HG02840 (cell line): ENCODE results near the gene MBD3.
"Not testable (repeated sequence)": the region's sequence is repeated elsewhere in the genome, so short reads cannot be mapped to it uniquely, and the experiment has no call there.

Source experiments
- ATAC-seq: cut with Tn5 transposase; IDR thresholded peaks from one replicate; pipeline ENCODE4 v1.9.1; 2021; ENCODE audit warnings: mild to moderate bottlenecking, moderate library complexity, moderate number of reproducible peaks; ENCODE audit not compliant: unreplicated experiment, low FRiP score

MBD3 gene, protein sequence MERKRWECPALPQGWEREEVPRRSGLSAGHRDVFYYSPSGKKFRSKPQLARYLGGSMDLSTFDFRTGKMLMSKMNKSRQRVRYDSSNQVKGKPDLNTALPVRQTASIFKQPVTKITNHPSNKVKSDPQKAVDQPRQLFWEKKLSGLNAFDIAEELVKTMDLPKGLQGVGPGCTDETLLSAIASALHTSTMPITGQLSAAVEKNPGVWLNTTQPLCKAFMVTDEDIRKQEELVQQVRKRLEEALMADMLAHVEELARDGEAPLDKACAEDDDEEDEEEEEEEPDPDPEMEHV

GRCh38 chr19:1592755-1593500, at the start of gene MBD3:
Gene MBD3 (minus strand): TSS chr19:1592865. CDS start chr19:1592631, 234 bp downstream.
- ATAC-seq, result peak; percentile 60

GRCh38 chr19:1640893-1641448, 48.3 kb upstream of the MBD3 start:
- not testable (repeated sequence) for ATAC-seq

DNA sequence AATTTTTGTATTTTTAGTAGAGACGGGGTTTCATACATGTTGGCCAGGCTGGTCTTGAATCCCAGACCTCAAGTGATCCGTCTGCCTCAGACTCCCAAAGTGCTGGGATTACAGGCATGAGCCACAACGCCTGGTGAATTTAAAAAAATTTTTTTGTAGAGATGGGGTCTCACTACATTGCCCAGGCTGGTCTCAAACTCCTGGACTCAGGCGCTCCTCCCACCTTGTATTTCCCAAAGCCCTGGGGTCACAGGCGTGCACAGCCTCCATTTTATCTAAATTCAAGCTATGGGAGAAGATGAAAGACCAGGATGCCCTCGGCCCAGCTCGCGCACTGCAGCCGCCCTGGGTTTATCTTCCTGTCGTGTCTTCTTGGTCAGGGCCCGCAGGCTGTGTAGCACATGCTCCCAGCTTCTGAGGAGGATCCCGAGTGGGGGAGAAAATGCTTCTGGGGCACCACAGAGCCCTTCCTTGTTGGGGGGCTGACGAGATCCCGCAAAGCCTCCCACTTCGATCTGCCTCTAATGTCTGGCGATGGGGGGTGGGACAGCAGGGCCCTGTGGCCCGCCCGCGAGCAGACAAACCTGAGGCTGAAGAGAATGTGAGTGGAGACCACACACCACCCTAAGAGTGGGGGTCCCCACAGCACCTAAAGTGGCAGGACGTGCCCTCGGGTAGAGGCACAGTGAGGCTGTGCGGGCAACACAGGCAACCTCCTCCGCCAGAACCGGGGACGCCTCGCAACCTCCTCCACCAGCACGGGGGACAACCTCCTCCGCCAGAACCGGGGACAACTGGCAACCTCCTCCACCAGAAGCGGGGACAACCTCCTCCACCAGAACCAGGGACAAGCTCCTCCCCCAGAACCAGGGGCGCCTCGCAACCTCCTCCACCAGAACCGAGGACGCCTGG, 43.9 kb upstream of the MBD3 start:
- ATAC-seq, result no peak

DNA sequence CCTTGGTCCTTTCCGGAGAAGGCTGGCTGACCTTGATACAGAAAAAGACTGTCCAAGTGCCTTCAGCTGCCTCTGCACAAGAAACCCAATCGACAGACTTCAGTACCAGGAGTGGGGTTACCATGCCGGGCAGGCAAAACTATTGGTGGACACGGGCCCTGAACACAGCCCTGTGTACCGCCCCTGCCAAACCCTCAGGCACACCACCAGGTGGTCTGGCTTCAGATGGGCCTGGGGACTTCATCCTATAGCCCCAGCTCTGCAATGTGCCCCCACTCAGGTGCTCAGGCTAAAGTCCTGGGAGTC, 42.2 kb upstream of the MBD3 start:
- no peak for ATAC-seq

- ATAC-seq, result no peak
Measured at GRCh38 chr19:1634242-1634937, 41.7 kb upstream of the MBD3 start.

DNA sequence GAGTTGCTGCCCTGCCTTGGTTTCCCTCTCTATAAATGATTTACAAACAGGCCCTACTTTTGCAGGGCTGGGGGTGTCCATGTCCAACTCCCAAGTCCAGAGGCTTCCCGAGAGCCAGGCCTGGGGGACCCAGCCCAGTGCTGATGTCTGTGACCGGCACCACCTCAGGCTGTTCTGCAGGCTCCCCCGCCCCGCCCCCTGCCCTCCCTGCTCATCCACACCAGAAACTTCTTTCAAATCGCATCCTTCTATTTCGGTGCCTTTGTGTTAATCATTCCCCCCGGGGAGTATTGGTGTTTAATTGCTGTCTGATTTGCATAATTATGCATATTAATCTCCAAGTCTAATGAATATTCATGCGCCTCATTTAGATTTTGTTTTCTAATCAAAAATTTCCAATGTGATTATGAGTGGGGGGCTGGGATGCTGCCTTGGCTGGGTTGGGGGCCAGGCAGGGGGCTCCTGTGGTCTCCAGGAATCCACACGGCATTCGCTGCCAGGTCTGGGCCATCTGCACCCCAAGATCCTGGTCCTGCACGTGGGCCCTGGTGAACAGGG, 40.7 kb upstream of the MBD3 start:
- ATAC-seq, result no peak

GRCh38 chr19:1632462-1633268, 40.0 kb upstream of the MBD3 start:
- ATAC-seq, result no peak

- no peak for ATAC-seq
Measured at GRCh38 chr19:1631557-1632100, 39.0 kb upstream of the MBD3 start.

DNA sequence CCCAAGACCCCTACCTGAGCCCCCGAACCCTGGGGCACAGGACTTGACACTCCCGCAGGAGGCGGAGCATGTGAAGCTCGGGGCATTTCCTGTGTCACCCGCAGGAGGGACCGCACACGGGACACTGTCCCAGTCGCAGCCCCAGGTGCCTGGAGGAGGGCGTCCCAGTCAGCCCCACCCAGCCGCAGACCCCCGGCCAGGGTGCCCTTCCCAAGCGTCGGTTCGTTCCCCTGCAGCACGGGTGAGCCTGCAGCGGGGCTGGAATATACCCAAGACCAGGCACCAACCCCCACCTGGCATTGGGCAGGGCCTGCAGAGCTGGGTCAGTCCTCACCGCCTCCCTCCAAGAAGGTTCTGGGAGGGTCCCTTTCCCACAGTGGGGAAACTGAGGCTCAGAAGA, 38.1 kb upstream of the MBD3 start:
- no peak for ATAC-seq

GRCh38 chr19:1630012-1630411, 37.3 kb upstream of the MBD3 start:
- ATAC-seq, result no peak

- ATAC-seq, result no peak
Measured at GRCh38 chr19:1629256-1629808, 36.7 kb upstream of the MBD3 start.

DNA sequence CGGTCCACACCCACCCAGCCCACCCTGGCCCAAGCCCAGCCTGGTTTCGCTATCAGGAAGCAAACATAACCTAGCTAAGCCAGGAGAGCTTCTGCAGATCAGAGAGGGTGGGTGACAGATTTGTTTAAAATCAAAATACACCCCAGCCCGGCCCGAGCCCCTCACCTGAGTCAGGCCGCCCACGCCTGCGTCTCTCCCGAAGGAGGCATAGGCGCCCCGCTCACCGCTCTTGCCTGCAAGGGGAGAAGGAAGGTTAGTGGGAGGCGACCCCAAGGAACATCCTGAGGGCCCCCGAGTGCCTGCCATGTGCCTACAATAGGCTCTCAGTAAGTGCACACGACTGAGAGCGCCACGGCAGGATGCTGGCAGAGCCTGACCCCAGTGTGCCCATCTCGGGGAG, 34.5 kb upstream of the MBD3 start:
- ATAC-seq, result no peak

DNA sequence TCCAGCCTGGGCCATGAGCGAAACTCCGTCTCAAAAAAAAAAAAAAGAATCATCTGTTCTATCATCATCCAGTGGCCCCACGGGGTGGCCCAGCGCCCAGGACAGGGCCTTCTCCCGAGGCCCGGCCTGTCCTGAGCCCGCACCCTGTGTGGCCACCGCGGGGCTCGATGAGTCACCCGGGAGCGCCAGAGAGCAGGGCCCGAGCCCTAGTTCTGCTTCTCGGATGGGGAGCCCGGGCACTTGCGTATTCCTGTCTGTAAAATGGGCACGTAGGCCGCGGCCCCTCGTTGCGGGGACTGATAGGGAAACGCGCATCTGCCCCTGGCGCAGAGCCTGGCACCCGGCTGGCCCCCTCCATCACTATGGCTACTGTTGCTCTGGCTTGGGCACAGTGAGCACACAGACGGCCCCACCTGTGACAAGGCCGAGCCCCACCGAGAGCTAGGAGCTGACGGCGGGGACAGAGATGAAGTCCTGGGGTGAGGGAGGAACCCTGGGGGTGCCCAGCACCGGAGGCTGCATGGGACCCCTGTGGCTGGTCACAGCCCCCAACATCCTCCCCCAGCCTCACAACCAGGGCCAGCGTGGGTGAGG, 33.8 kb upstream of the MBD3 start:
- no peak for ATAC-seq

- no peak for ATAC-seq
Measured at GRCh38 chr19:1624458-1624857, 31.8 kb upstream of the MBD3 start.

DNA sequence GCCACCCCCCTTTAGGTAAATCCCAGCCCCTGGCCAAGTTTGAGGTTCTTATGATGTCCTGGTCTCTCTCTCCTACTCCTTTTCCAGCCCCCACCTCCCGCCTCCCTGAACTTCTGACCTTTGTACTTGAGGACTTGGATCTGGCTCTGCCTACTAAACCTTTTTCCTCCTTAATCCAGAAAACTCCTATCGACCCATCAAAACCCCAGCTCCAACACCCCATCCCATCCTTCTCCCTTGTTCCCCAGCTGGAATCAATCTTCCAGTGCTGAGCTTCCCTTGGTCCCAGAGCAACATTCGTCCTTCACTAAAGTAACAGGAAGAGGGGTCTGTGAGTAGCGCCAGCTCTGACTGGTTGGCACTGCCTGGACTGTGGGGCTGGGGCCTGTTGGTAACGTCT, 29.9 kb upstream of the MBD3 start:
- ATAC-seq, result no peak

DNA sequence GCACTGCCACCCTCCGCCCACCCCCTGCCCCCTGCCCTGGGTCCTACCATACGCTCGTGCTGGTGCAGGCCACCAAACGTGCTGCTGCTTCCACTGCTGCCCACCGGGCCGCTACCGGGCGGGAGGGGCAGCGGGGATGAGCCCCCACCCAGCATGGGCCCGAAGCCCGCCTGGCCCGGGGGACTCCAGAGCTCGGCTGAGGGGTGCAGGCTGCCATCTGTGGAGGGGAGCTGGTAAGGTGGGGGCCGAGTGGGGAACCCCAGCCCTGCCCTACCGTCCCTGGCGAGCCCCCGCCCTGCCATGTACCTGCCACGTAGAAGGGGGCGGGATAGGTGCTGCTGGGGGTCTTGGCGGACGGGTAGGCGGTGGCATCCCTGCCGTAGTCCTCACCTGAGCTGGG, 29.3 kb upstream of the MBD3 start:
- no peak for ATAC-seq

DNA sequence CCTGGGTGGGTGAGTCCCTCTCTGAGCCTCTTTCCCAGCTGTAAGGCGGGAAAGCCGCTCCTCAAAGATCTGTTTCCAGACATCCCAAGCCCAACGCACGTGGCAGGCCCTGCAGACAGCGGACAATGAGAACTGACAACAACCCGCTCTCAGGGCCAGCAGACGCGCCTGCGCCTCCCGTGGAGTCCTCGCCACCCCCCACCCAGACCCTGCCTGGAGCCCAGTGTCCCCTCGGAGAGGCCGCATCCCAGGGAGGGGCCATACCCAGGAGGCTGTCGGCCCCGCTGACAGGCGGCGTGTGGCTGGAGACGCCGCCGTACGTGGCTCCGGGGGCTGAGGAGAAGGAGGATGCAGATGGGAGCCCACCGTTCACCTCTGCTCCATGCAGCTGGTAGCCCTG, 28.9 kb upstream of the MBD3 start:
- ATAC-seq, result no peak

DNA sequence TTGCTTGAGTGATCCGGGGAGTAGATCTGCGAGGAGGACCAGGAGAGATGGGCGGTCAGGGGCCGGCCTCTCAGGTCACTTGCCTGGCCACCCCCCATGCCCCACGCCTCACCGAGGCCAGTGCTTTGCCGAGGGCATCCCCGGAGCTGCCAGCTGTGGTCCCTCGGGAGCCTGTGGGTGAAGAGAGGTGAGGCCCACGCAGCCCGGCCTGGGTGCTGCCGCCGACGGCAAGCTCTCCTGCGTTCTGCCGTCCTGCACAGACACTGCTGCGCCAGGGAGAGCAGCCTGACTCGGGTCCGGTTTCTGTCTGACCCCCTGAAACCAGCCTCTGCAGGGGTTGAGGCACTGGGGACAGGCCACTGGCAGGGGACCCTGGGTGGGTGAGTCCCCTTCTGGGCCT, 28.4 kb upstream of the MBD3 start:
- no peak for ATAC-seq
